HepG2 (cell line): ENCODE results near the gene SGSH. TPM values are rescaled to one million over a fixed set of nuclear protein-coding genes. Genes with fewer than 3 reads are reported as not detected.
A peak's percentile ranks its signal among the peaks of the same experiment; 100 is the strongest.

ENCODE experiments used
- ADNP ChIP-seq: sonication (generic); formaldehyde crosslinking; IDR thresholded peaks from 2 replicates; pipeline ENCODE4 v1.4.0; 2020; ENCODE audit warnings: missing genetic modification reagents
- CEBPB ChIP-seq: IDR thresholded peaks from 2 replicates; pipeline ENCODE4 v1.6.1; 2011; ENCODE audit warnings: low read depth, low read length, improper control_type of control experiment, borderline replicate concordance
- GATA4 ChIP-seq: sonication (generic); IDR thresholded peaks from 2 replicates; pipeline ENCODE4 v1.6.1; 2016; ENCODE audit warnings: antibody characterized with exemption, low read depth, borderline replicate concordance
- GTF3A ChIP-seq: sonication (generic); formaldehyde crosslinking; conservative IDR thresholded peaks from 2 replicates; pipeline ENCODE4 v1.4.0; 2020; ENCODE audit warnings: mild to moderate bottlenecking, missing genetic modification reagents
- GZF1 ChIP-seq: sonication (generic); formaldehyde crosslinking; IDR thresholded peaks from 2 replicates; pipeline ENCODE4 v1.5.1; 2020; ENCODE audit warnings: mild to moderate bottlenecking, missing genetic modification reagents
- HMGA1 ChIP-seq: sonication (generic); formaldehyde crosslinking; conservative IDR thresholded peaks from 2 replicates; pipeline ENCODE4 v1.4.0; 2020; ENCODE audit warnings: missing genetic modification reagents
- MIER2 ChIP-seq: IDR thresholded peaks from 2 replicates; pipeline ENCODE4 v1.6.1; 2016; ENCODE audit warnings: missing biosample characterization, missing genetic modification reagents
- NCOA1 ChIP-seq: sonication (generic); formaldehyde crosslinking; IDR thresholded peaks from 2 replicates; pipeline ENCODE4 v1.9.0; 2021; ENCODE audit warnings: missing genetic modification reagents
- NR2F2 ChIP-seq: IDR thresholded peaks from 2 replicates; pipeline ENCODE4 v1.6.1; 2012; ENCODE audit warnings: low read depth, inconsistent platforms, borderline replicate concordance
- PPARG ChIP-seq: conservative IDR thresholded peaks from 2 replicates; pipeline ENCODE4 v1.6.1; 2016; ENCODE audit warnings: missing biosample characterization, missing genetic modification reagents
- RAD21 ChIP-seq: fragments of 450-650 bp; formaldehyde crosslinking; IDR thresholded peaks from 2 replicates; pipeline ENCODE4 v1.5.0; 2020; ENCODE audit warnings: mild to moderate bottlenecking
- SOX13 ChIP-seq, 3 experiments: fragments of 450-650 bp in 1 of 3; sonication (generic) in 1 of 3; formaldehyde crosslinking in 1 of 3; IDR thresholded peaks in 2 of 3; conservative IDR thresholded peaks in 1 of 3; 2 replicates each; pipeline versions ENCODE4 v1.5.0 to v1.6.1; 2016 to 2020; ENCODE audit warnings: antibody characterized with exemption in 1 of 3, mild to moderate bottlenecking in 1 of 3, missing compliant biosample characterization in 1 of 3, missing genetic modification reagents in 1 of 3, moderate library complexity in 1 of 3
- SSRP1 ChIP-seq: IDR thresholded peaks from 2 replicates; pipeline ENCODE4 v1.6.1; 2016; ENCODE audit warnings: control low read depth
- XBP1 ChIP-seq: sonication (generic); formaldehyde crosslinking; IDR thresholded peaks from 2 replicates; pipeline ENCODE4 v1.5.0; 2020; ENCODE audit warnings: missing genetic modification reagents
- ZBTB26 ChIP-seq: IDR thresholded peaks from 2 replicates; pipeline ENCODE4 v1.6.1; 2016; ENCODE audit warnings: missing compliant biosample characterization, missing genetic modification reagents, borderline replicate concordance
- ZBTB38 ChIP-seq: sonication (generic); formaldehyde crosslinking; IDR thresholded peaks from 2 replicates; pipeline ENCODE4 v1.5.1; 2020; ENCODE audit warnings: mild to moderate bottlenecking, missing genetic modification reagents
- ZBTB8A ChIP-seq: sonication (generic); formaldehyde crosslinking; IDR thresholded peaks from 2 replicates; pipeline ENCODE4 v1.4.0; 2020; ENCODE audit warnings: mild to moderate bottlenecking, low read depth, missing genetic modification reagents, borderline replicate concordance
- ZFP36 ChIP-seq: fragments of 150-350 bp; IDR thresholded peaks from 2 replicates; pipeline ENCODE4 v1.6.1; 2018; ENCODE audit warnings: borderline replicate concordance, low read length, low read depth; ENCODE audit not compliant: partially characterized antibody
- ZNF235 ChIP-seq: sonication (generic); formaldehyde crosslinking; IDR thresholded peaks from 2 replicates; pipeline ENCODE4 v1.8.1; 2023; ENCODE audit warnings: mild to moderate bottlenecking, missing genetic modification reagents, borderline replicate concordance
- ZNF275 ChIP-seq: sonication (generic); formaldehyde crosslinking; IDR thresholded peaks from 2 replicates; pipeline ENCODE4 v1.8.0; 2022; ENCODE audit warnings: missing genetic modification reagents, mild to moderate bottlenecking, inconsistent platforms, borderline replicate concordance
- ZNF460 ChIP-seq: sonication (generic); formaldehyde crosslinking; IDR thresholded peaks from 2 replicates; pipeline ENCODE4 v1.5.1; 2020; ENCODE audit warnings: missing genetic modification reagents, mild to moderate bottlenecking, borderline replicate concordance
- ZNF609 ChIP-seq: sonication (generic); formaldehyde crosslinking; IDR thresholded peaks from 2 replicates; pipeline ENCODE4 v1.4.0; 2020; ENCODE audit warnings: mild to moderate bottlenecking, missing genetic modification reagents, borderline replicate concordance
- ZNF768 ChIP-seq: sonication (generic); formaldehyde crosslinking; IDR thresholded peaks from 2 replicates; pipeline ENCODE4 v1.4.0; 2020; ENCODE audit warnings: missing genetic modification reagents
- polyA plus RNA-seq, 8 experiments: library from polyadenylated mRNA; depleted of rRNA in 3 of 8; stranded (reverse) in 7 of 8; unstranded in 1 of 8; fragments of >200 nt; fragmentation: Illumina TruSeq in 4 of 8; extraction: Trizol in 4 of 8; gene quantifications; 2 replicates each; pipeline versions ENCODE4 v1.2.1 to v1.2.3, GENCODE V29; 2011 to 2016; ENCODE audit warnings: low read depth in 4 of 8, missing spikeins in 1 of 8, mixed read lengths in 1 of 8; ENCODE audit not compliant: insufficient read depth in 1 of 8
- total RNA-seq, 5 experiments: library from RNA; depleted of rRNA; stranded (reverse); fragments of >200 nt; fragmentation: Illumina TruSeq; extraction: Trizol; gene quantifications; 2 replicates each; pipeline ENCODE4 v1.2.3, GENCODE V29; 2016; ENCODE audit warnings: low read depth in 1 of 5

SGSH gene
- total and polyA plus RNA-seq, 2 of the 13 experiments (the other 11 are each of a cell fraction or from before 2014, with no cell fraction given): 12.2 to 17.6 TPM

- TF ChIP-seq ZNF235 (0 out of 2 replicates have a peak, but pooled peaks have one; percentile 53), ZBTB26 (CRISPR knock-in tag) (no peak), HMGA1 (no peak), ZBTB8A (CRISPR knock-in tag) (no peak), GATA4 (no peak), NCOA1 (no peak), ZBTB38 (0 out of 2 replicates have a peak, but pooled peaks have one; percentile 58), RAD21 (CRISPR knock-in tag) (peak; percentile 33; the same call in 1 of the 2 replicates), ZFP36 (no peak), ZNF768 (peak; percentile 67; the same call in 1 of the 2 replicates), ADNP (CRISPR knock-in tag) (no peak), GTF3A (CRISPR knock-in tag) (0 out of 2 replicates have a peak, but pooled peaks have one; percentile 46), PPARG (CRISPR knock-in tag) (0 out of 2 replicates have a peak, but pooled peaks have one; percentile 8), ZNF275 (CRISPR knock-in tag) (no peak; the same call in 1 of the 2 replicates), SOX13 (IDR thresholded peaks at IDR 0.05) (no peak), SOX13 (CRISPR knock-in tag; conservative IDR thresholded peaks at IDR 0.05 in 1 of 2, IDR thresholded peaks at IDR 0.05 in 1 of 2) (peak in 1 of 2 experiments; percentile 10; a peak in 1 of 4 replicates), ZNF460 (CRISPR knock-in tag) (no peak), NR2F2 (no peak; the same call in 1 of the 2 replicates), SSRP1 (CRISPR knock-in tag) (no peak), CEBPB (no peak), MIER2 (CRISPR knock-in tag) (no peak), XBP1 (CRISPR knock-in tag) (no peak), GZF1 (no peak), ZNF609 (CRISPR knock-in tag) (peak; percentile 49)
Measured at GRCh38 chr17:80220054-80220735, at the start of gene SGSH, which contains the start of gene SLC26A11 (continued).
